GM12865 (cell line): ENCODE data around the gene STXBP1.

Experiments
- DNase-seq: peaks from one replicate; pipeline ENCODE4 v3.0.0; 2010; ENCODE audit warnings: low read depth
- H3K4me3 ChIP-seq: 2 replicates; pipeline ENCODE4 v1.5.1; 2011; ENCODE audit warnings: mild to moderate bottlenecking, low read depth, low read length, control low read depth
- TF ChIP-seq, protein P1 (sequence below): IDR thresholded peaks from 2 replicates; pipeline ENCODE4 v1.5.1; 2011; ENCODE audit warnings: low read length, control low read depth, low read depth, inconsistent platforms; ENCODE audit not compliant: insufficient read depth; ENCODE audit errors: missing control alignments

Gene STXBP1

GRCh38 chr9:127716412-127716811 lies 104.3 kb downstream of the STXBP1 start:
- no peak overlapping the region for H3K4me3 ChIP-seq
- no peak for DNase-seq
- TF ChIP-seq, protein P1, sequence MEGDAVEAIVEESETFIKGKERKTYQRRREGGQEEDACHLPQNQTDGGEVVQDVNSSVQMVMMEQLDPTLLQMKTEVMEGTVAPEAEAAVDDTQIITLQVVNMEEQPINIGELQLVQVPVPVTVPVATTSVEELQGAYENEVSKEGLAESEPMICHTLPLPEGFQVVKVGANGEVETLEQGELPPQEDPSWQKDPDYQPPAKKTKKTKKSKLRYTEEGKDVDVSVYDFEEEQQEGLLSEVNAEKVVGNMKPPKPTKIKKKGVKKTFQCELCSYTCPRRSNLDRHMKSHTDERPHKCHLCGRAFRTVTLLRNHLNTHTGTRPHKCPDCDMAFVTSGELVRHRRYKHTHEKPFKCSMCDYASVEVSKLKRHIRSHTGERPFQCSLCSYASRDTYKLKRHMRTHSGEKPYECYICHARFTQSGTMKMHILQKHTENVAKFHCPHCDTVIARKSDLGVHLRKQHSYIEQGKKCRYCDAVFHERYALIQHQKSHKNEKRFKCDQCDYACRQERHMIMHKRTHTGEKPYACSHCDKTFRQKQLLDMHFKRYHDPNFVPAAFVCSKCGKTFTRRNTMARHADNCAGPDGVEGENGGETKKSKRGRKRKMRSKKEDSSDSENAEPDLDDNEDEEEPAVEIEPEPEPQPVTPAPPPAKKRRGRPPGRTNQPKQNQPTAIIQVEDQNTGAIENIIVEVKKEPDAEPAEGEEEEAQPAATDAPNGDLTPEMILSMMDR = no peak

DNA sequence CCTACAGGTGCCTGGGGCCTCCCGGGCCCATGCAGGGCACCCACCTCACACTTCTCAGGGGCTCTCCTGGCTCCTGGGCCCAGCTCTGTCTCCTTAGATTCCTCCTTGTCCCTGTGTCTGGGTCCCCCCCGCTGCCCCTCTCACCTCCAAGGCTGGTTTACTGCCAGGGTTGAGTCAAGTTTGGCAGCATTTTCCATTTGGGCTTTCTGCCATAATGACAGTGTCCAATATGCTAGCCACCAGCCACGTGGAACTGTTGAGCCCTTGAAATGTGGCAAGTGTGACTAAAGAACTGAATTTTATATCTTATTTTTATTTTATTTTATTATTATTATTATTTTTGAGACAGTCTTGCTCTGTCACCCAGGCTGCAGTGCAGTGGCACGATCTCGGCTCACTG lies 105.7 kb downstream of the STXBP1 start:
- TF ChIP-seq, protein P1 = no peak
- H3K4me3 ChIP-seq = no peak overlapping the region
- no peak for DNase-seq

DNA sequence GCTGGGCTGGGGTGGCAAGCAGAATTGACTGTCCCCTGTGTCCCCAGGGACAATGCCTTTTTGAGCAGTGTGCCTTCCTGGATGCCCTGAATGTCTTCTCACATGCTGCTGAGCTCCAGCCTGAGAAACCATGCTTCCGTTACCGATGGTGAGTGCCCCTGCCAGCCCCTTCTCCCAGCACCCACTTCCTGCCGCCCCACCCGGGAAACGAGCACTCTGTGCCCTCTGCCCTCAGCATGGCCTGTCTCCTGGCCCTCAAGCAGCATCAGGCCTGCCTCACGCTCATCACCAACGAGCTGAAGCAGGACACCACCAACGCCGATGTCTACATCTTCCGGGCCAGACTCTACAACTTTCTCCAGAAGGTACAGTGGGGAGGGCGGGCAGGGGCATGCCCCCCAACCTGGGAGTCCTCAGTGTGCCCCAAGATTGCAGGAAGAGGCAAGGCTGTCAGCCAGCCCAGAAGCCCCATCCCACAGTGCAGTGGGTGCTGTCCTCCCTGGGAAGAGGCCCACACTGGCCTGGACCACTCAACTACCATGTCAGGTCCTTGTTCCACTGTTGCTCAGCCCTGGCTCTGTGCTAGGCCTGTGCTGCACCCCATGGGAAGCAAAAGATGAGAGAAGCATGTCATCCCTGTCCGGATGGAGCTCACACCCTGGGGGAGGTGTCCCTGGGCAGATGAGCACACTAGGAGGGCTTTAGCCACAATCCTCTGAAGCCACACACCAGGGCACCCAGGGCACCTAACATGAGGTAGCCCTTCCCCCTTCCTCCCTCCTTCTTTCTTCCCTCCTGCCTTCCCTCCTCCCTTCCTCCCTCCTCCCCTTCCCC lies 108.2 kb downstream of the STXBP1 start:
- TF ChIP-seq, protein P1 = no peak
- no peak for DNase-seq
- H3K4me3 ChIP-seq = no peak overlapping the region

- TF ChIP-seq, protein P1 = no peak
- H3K4me3 ChIP-seq = no peak overlapping the region
- DNase-seq = no peak
These were observed 108.8 kb downstream of the STXBP1 start for GRCh38 chr9:127720865-127721227.

DNA sequence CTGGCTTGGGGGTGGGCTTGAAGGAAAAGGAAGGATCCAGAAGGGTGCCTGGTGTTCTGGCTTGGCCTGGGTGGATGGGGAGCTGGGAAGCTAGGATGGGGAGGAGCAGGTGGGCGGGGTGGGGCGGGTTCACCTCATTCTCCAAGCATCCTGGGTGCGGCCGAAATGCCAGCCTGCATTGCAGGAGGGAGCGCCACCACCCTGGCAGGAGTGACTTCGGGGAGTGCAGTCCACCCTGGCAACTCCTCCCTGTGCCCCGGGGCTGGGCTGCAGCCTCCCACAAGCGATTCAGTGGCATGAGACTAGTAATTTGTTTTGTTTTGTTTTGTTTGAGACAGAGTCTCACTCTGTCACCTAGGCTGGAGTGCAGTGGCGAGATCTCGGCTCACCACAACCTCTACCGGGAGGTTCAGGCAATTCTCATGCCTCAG lies 109.3 kb downstream of the STXBP1 start:
- no peak overlapping the region for H3K4me3 ChIP-seq
- TF ChIP-seq, protein P1 = no peak
- DNase-seq = no peak

DNA sequence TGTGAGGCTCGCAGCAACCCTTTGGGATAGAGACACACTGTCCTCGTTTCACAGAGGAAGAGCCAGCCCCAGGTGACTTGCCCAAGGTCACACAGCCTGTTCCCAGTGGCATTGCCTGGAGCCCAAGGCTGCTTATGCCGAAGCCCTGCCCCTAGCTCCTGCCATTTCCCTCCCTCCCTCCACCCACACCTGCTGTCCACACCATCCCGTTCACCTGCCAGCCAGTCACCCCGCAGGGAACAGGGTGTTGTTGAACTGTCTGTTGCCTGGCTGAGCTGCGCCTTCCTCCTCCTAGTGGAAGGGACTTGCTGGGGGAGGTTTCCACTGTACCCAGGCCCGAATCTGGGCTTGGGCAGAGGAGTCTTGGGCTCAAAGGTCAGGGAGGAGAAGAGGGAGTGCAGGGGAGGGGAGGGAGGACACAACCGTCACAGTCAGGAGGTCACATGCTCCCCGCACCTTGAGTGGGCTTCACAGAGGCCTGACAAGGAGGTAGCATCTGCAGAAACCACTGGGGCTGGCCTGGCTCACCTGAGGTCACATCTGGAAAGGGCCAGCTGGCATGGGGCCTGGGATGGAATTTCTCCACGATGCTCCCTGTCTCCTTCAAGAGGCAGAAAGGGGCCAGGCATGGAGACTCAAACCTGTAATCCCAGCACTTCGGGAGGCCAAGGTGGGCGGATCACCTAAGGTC lies 110.1 kb downstream of the STXBP1 start:
- TF ChIP-seq, protein P1 = no peak
- no peak overlapping the region for H3K4me3 ChIP-seq
- DNase-seq = no peak
